Heart right ventricle (tissue), 16 donors: ENCODE results near the gene GRPEL1. TPM values are rescaled to one million over a fixed set of nuclear protein-coding genes. Genes with fewer than 3 reads are reported as not detected.

ENCODE experiments used
- ATAC-seq, 8 donors: fragments of 200-7000 bp; cut with Tn5 transposase; one replicate each; pipeline ENCODE4 v1.9.1; 2020; ENCODE audit warnings: mild to moderate bottlenecking in 8 of 8, moderate library complexity in 8 of 8, moderate number of reproducible peaks in 1 of 8
- DNase-seq, 2 donors: peaks; one replicate each; pipeline ENCODE4 v3.0.0-alpha.2; 2020
- H3K27ac ChIP-seq, 10 donors: fragments of 200-600 bp; sonication (generic) in 2 of 10; one replicate each; pipeline versions ENCODE4 v1.5.0 to v1.8.0; 2020 to 2022; ENCODE audit warnings: mild to moderate bottlenecking in 3 of 10
- H3K27me3 ChIP-seq, 7 donors: fragments of 200-600 bp; one replicate each; pipeline ENCODE4 v1.8.0; 2021 to 2022; ENCODE audit warnings: mild to moderate bottlenecking in 2 of 7
- H3K36me3 ChIP-seq, 9 donors: fragments of 200-600 bp; sonication (generic) in 1 of 9; one replicate each; pipeline versions ENCODE4 v1.5.0 to v1.8.0; 2020 to 2022; ENCODE audit warnings: mild to moderate bottlenecking in 2 of 9
- H3K4me1 ChIP-seq, 9 donors: fragments of 200-600 bp; sonication (generic) in 1 of 9; one replicate each; pipeline versions ENCODE4 v1.5.0 to v1.8.0; 2020 to 2022; ENCODE audit warnings: mild to moderate bottlenecking in 4 of 9
- H3K4me3 ChIP-seq, 10 donors: fragments of 200-600 bp; sonication (generic) in 2 of 10; one replicate each; pipeline versions ENCODE4 v1.5.0 to v1.8.0; 2020 to 2022; ENCODE audit warnings: mild to moderate bottlenecking in 7 of 10, moderate library complexity in 2 of 10
- H3K9me3 ChIP-seq, 11 donors: fragments of 200-600 bp in 10 of 11; sonication (generic) in 2 of 11; one replicate each; pipeline versions ENCODE4 v1.5.0 to v1.8.0; 2013 to 2022; ENCODE audit warnings: mild to moderate bottlenecking in 2 of 11, control low read depth in 1 of 11, moderate library complexity in 1 of 11
- CTCF ChIP-seq, 9 donors: fragments of 200-600 bp; sonication (generic) in 2 of 9; IDR thresholded peaks; one replicate each; pipeline versions ENCODE4 v1.5.0 to v1.8.0; 2021 to 2022; ENCODE audit warnings: antibody characterized with exemption in 9 of 9, mild to moderate bottlenecking in 5 of 9, moderate library complexity in 1 of 9
- WGBS, 2 donors: extraction: QIAGEN DNeasy Blood & Tissue Kit; methylation state at CpG; one replicate each; pipeline ENCODE4 v1.1.7; 2013; ENCODE audit warnings: inconsistent platforms in 1 of 2; 5-methylcytosine and 5-hydroxymethylcytosine counted together
- intact Hi-C, 10 donors: fragments of 100-400 bp; cut with DNase I; formaldehyde crosslinking; loops; one replicate each; pipeline versions ENCODE4 v1.11.1 to v1.14.2; 2022
- polyA plus RNA-seq, 2 donors: library from polyadenylated mRNA; stranded (reverse); fragments of 200-250 nt; gene quantifications; one replicate each; pipeline ENCODE4 v1.2.3, GENCODE V29; 2013
- total RNA-seq, 10 donors: library from RNA; stranded (reverse); fragmentation: NEBNext Ultra II Directional in 3 of 10; extraction: Animal tissue kit (Norgen Biotek cat#: 25700) in 3 of 10; gene quantifications; one replicate each; pipeline versions ENCODE4 v1.2.1 to v1.2.4, GENCODE V29; 2021 to 2023
- donor health status: Arrhythmogenic right ventricular cardiomyopathy.
- donor health status: ischemic (EF 13 %, LVEDD 7.1; RV severe dilation, severe dysfunction).
- donor health status: healthy with polysubstance abuse.
- donor health status: DM: no; HTN: yes; CAD: no.
- donor health status: DM: no; HTN: no; CAD: no.
- donor health status: ischemic (EF 25% LVEDD 6.9; RV normal size, moderate dysfunction).
- donor health status: ischemic (EF 25% LVEDD 5.7; RV mildly dilated, moderate dysfunction).
- donor health status: healthy.
- donor health status: DM: yes; HTN: yes; CAD: no.
- donor health status: Ischemic cardiomyopathy.
- donor health status: ischemic (EF 35%, LVEDD 5.7; RV mildly dilated, moderate dysfunction).
- donor health status: nonischemic (EF 11% LVEDD 7.7; RV severe dilation, severe dysfunction).
- donor health status: DM: yes; HTN: yes; CAD: no.
- donor health status: PGD.
- donor health status: ischemic (EF 29% LVEDD 5.4; RV normal size, mild dysfunction).
- donor health status: nonischemic (EF 23%, LVEDD 6.1; RV moderate dilation, normal function).

The GRPEL1 gene
- total and polyA plus RNA-seq, 12 donors, result 38.7 to 83.3 (median 55.8) TPM

GRCh38 chr4:7026107-7026506 is 41.8 kb downstream of the GRPEL1 start:
- H3K27me3 ChIP-seq, result no peaks in the 10 kb centered on the region
- WGBS, 2 donors, result 96 to 97% methylated on average over 9 of the region's 9 CpGs
- no peak for TF ChIP-seq CTCF (IDR thresholded peaks at IDR 0.05)
- H3K9me3 ChIP-seq, result no peaks in the 10 kb centered on the region
- H3K27ac ChIP-seq, result no peak overlapping the region
- no peaks in the 10 kb centered on the region for H3K4me1 ChIP-seq
- no peak for DNase-seq
- intact Hi-C loops, result no loop called here
- H3K4me3 ChIP-seq, result no peak overlapping the region
- H3K36me3 ChIP-seq, result peaks cover 0 to 97% (median 38%) of the 10 kb centered on the region in 9 donors
- ATAC-seq, result no peak

DNA sequence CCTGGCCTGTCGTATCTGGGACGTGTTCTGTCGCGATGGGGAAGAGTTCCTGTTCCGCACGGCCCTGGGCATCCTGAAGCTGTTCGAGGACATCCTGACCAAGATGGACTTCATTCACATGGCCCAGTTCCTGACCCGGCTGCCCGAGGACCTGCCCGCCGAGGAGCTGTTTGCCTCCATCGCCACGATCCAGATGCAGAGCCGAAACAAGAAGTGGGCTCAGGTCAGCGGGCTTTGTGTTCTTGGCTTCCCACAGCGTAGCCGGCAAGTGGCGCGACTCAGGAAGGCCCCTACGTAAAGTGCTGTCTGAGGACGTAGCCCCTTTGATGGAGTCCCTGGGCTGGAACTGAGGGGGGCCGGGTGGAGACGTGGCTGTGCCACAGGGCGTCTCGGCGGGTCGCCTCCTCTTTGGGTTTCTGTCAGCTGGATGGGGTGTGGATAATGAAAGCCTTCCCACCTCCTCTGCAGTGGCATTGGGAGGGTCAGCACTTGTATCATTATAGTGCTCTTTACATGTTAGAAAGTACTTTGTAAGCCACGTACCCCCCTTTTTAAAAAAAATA is 42.7 kb downstream of the GRPEL1 start:
- Histone ChIP-seq H3K9me3 (no peaks in the 10 kb centered on the region), H3K27ac (no peak overlapping the region), H3K4me3 (no peak overlapping the region), H3K27me3 (no peaks in the 10 kb centered on the region), H3K4me1 (no peaks in the 10 kb centered on the region), H3K36me3 (peaks cover 0 to 97% (median 31%) of the 10 kb centered on the region in 9 donors)
- 90% methylated on average over 28 of the region's 28 CpGs for WGBS, 2 donors
- no peak for TF ChIP-seq CTCF (IDR thresholded peaks at IDR 0.05)
- ATAC-seq (no peak), DNase-seq (no peak)
- intact Hi-C loops, result no loop called here

DNA sequence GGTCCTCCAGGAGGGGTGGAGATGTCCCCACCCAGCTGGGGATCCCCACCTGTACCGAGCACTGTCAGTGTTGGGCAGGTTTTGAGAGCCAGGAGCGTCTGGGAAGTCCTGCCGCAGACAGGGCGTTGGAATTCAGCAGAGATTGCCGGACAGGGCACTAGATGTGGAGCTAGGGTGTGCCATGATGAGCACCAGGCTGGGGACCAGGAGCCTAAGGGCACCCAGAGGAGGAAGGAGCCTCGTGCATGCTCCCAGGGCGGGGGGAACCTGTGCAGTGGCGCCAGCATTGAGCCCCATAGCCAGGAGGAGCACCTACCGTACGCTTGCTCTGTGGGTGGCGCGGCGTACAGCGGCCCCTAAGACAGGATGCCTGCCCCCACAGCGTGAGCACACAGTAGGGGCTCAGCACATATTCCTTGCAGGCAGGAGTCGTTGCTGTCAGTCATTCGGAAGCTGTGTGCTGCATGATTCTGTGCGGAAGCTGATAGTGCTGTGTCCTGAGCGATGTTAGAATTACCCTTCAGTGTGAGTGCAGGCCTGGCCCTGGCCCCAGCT is 43.5 kb downstream of the GRPEL1 start:
- no peak overlapping the region for H3K27ac ChIP-seq
- no peaks in the 10 kb centered on the region for H3K27me3 ChIP-seq
- intact Hi-C loops, result no loop called here
- H3K9me3 ChIP-seq, result no peaks in the 10 kb centered on the region
- peak in 2 of 8 donors; percentile 37 to 53 for ATAC-seq
- H3K4me3 ChIP-seq, result no peak overlapping the region
- peaks cover 0 to 94% (median 30%) of the 10 kb centered on the region in 9 donors for H3K36me3 ChIP-seq
- WGBS, 2 donors, result 88 to 94% methylated on average over 19 of the region's 19 CpGs
- TF ChIP-seq CTCF (IDR thresholded peaks at IDR 0.05), result no peak
- DNase-seq, result no peak
- no peaks in the 10 kb centered on the region for H3K4me1 ChIP-seq

DNA sequence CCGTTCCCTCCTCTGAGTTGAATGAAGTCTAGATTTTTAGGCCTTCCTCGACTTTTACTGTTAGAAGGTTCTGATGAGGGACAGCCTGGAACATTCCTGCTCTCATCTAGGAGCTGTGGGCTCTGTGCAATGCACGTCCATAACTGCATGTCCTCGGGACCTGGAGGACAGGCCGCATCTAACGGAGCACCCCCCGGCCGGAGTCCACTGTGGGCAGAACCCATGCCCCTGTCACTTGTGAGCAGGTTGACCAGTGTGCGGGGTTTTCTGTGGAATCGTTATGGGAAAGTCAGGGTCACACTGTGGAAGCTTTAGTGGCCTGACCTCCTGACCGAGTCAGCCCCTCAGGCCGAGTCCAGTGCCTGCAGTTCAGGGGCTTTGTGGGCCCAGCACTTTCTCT is 44.0 kb downstream of the GRPEL1 start:
- ATAC-seq, result no peak
- Histone ChIP-seq H3K36me3 (peaks cover 0 to 94% (median 30%) of the 10 kb centered on the region in 9 donors), H3K27me3 (no peaks in the 10 kb centered on the region), H3K9me3 (no peaks in the 10 kb centered on the region), H3K4me1 (no peaks in the 10 kb centered on the region), H3K4me3 (no peak overlapping the region), H3K27ac (no peak overlapping the region)
- no peak for TF ChIP-seq CTCF (IDR thresholded peaks at IDR 0.05)
- no peak for DNase-seq
- WGBS, 2 donors, result 92 to 96% methylated on average over 12 of the region's 12 CpGs
- intact Hi-C loops, result no loop called here
